ENCODE measurements around the gene GRAMD2A.

GRAMD2A gene

GRCh38 chr15:72216079-72216478, 18.5 kb upstream of the GRAMD2A start:
- no peak for DNase-seq

- DNase-seq = peak; percentile 50
Measured at GRCh38 chr15:72207558-72208085, 10.0 kb upstream of the GRAMD2A start.

GRCh38 chr15:72206677-72207000, 9.1 kb upstream of the GRAMD2A start:
- DNase-seq = peak; percentile 50

GRCh38 chr15:72205896-72206676, 8.5 kb upstream of the GRAMD2A start:
- peak; percentile 53 for DNase-seq

- DNase-seq = peak; percentile 45
Measured at GRCh38 chr15:72205273-72205672, 7.7 kb upstream of the GRAMD2A start.

GRCh38 chr15:72203507-72203837, 5.9 kb upstream of the GRAMD2A start:
- DNase-seq = peak; percentile 44

GRCh38 chr15:72202801-72203506, 5.4 kb upstream of the GRAMD2A start:
- DNase-seq = peak; percentile 43

- peak; percentile 47 for DNase-seq
Measured at GRCh38 chr15:72202302-72202701, 4.7 kb upstream of the GRAMD2A start.

- peak; percentile 41 for DNase-seq
Measured at GRCh38 chr15:72201391-72201921, 3.9 kb upstream of the GRAMD2A start.

GRCh38 chr15:72200395-72201237, 3.0 kb upstream of the GRAMD2A start:
- DNase-seq = no peak

GRCh38 chr15:72199721-72200212, 2.2 kb upstream of the GRAMD2A start:
- peak; percentile 80 for DNase-seq

- no peak for DNase-seq
Measured at GRCh38 chr15:72199205-72199515, 1.6 kb upstream of the GRAMD2A start.

GRCh38 chr15:72198356-72199204, 993 bp upstream of the GRAMD2A start:
- DNase-seq = no peak

- DNase-seq = peak; percentile 64
Measured at GRCh38 chr15:72197041-72197459, 537 bp downstream of the GRAMD2A start.

GRCh38 chr15:72196409-72197040, 1.1 kb downstream of the GRAMD2A start:
- DNase-seq = no peak

- DNase-seq = no peak
Measured at GRCh38 chr15:72195101-72195511, 2.5 kb downstream of the GRAMD2A start.

- no peak for DNase-seq
Measured at GRCh38 chr15:72193836-72194396, 3.7 kb downstream of the GRAMD2A start.

GRCh38 chr15:72192416-72192815, 5.2 kb downstream of the GRAMD2A start:
- DNase-seq = no peak

GRCh38 chr15:72189250-72189902, 8.2 kb downstream of the GRAMD2A start:
- no peak for DNase-seq

- DNase-seq = no peak
Measured at GRCh38 chr15:72184165-72184811, 13.3 kb downstream of the GRAMD2A start.

Data from activated CD8-positive, alpha-beta memory T cell treated with anti-CD3 and anti-CD28 coated beads, Interleukin-2, amount 50 U/mL, for 48 hours (primary cell).